Vagina (tissue), 2 donors: ENCODE measurements around the gene KRT85.

Experiments
- POLR2AphosphoS5 ChIP-seq, 2 donors: sonication (generic); formaldehyde crosslinking; IDR thresholded peaks; one replicate each; pipeline ENCODE4 v1.9.0; 2017; ENCODE audit warnings: antibody characterized with exemption in 2 of 2, mild to moderate bottlenecking in 2 of 2, low read depth in 1 of 2; ENCODE audit not compliant: insufficient read depth in 1 of 2
- TF ChIP-seq, protein P1 (sequence below), 3 experiments: fragments of 450-650 bp in 2 of 3; fragments of 200-600 bp in 1 of 3; sonication (generic) in 1 of 3; IDR thresholded peaks; one replicate each; pipeline ENCODE4 v1.5.1; 2017 to 2019; ENCODE audit warnings: antibody characterized with exemption in 3 of 3, mild to moderate bottlenecking in 2 of 3, moderate library complexity in 2 of 3

- TF ChIP-seq, protein P1, sequence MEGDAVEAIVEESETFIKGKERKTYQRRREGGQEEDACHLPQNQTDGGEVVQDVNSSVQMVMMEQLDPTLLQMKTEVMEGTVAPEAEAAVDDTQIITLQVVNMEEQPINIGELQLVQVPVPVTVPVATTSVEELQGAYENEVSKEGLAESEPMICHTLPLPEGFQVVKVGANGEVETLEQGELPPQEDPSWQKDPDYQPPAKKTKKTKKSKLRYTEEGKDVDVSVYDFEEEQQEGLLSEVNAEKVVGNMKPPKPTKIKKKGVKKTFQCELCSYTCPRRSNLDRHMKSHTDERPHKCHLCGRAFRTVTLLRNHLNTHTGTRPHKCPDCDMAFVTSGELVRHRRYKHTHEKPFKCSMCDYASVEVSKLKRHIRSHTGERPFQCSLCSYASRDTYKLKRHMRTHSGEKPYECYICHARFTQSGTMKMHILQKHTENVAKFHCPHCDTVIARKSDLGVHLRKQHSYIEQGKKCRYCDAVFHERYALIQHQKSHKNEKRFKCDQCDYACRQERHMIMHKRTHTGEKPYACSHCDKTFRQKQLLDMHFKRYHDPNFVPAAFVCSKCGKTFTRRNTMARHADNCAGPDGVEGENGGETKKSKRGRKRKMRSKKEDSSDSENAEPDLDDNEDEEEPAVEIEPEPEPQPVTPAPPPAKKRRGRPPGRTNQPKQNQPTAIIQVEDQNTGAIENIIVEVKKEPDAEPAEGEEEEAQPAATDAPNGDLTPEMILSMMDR (IDR thresholded peaks at IDR 0.05) = no peak
- no peak for TF ChIP-seq POLR2AphosphoS5 (IDR thresholded peaks at IDR 0.05; ENCODE audit: insufficient read depth in 1 of 2, low read depth in 1 of 2)
These were observed 17.2 kb downstream of the KRT85 start for GRCh38 chr12:52350021-52350620.
